ENCODE measurements around the gene CCDC92.
"Not testable (repeated sequence)": the region's sequence is repeated elsewhere in the genome, so short reads cannot be mapped to it uniquely, and the experiment has no call there.

CCDC92 gene

DNA sequence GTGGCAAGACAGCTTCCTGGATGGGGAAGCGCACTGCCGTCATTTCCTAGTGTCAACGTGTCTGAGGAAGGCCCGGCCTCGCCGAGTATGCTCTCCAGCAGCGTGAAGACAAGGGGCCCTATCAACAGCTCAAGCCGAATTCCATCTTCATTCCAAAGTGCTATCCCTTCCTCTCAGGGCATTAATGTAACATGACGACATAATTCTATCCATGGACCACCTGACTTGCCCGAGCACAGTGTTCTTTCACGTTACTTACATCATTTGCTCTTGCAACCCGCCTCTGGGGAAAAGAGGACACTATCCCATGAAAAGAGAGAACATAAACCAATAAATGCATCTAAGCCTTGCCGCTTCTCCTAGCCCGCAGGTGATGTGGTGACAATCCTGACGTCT, 22.9 kb downstream of the CCDC92 start:
- DNase-seq (ENCODE audit: low read depth in 3 of 3), result no peak

DNA sequence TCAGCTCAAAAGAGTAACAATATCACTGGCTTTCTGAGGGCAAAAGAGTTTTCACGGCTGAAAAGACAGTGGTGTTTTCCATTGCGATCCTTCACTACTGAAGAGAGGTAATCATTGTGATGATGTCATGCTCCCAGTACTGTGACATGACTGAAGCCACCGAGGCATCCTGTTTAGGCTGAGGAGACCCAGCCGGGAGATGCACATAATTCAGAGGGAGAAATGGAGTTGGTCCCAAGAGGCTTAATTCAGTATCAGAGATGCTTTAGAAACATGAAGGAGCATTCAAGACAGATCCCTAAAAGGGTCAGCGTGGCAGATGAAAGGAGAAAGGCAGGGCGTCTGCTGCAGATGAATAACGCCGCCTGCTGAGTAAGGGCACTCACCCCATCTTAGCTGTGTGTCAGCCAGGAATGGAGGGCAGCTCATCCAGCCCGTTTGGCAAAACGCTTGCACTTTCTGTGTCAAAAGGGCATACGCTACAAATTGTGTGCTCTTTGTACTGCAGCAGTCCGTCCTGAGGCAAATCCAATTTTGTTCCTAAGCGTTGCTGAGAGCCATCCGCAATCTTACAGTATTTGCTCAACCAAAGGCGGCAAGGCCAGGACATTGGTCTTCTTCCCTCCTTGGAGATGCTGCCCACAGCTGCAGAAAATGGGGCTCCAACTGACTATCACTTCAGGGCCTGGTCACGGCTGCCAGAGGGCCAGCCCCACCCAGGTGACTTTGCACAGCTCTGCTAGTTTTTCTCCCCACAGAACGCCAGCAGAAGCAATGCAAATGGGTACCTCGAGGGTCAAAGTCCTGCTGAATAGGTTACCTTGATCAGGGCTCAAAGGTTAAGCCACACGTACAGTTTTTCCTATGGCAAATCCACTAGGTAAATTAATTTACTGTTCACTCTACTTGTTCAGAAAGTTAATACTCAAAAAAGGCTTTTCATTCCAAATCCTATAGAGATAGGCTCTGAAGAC, 23.5 kb downstream of the CCDC92 start:
- no peak for DNase-seq (ENCODE audit: low read depth in 3 of 3)

DNA sequence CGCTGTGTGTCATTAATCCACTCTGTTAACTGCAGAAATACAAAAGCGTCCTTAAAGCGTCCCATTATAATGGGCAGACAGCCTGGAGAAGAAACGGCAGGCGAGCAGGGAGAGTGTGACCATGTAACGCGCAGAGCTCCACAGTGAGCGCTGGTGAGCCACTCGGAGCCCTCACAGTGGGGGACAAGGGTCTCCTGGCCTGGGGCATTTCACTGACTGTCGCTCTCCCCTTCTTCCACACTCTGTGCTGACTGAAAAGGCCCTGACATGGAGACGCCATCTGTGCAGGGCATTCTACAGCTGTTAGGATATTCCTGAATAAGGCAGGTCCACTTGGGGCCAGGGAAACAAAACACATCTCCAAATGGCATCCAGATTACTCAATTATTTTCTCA, 24.2 kb downstream of the CCDC92 start:
- DNase-seq (ENCODE audit: low read depth in 3 of 3), result no peak

DNA sequence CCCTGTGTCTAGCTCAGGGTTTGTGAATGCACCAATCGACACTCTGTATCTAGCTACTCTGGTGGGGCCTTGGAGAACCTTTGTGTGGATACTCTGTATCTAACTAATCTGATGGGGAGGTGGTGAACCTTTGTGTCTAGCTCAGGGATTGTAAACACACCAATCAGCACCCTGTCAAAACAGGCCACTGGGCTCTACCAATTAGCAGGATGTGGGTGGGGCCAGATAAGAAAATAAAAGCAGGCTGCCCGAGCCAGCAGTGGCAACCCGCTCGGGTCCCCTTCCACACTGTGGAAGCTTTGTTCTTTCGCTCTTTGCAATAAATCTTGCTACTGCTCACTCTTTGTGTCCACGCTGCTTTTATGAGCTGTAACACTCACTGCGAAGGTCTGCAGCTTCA, 25.1 kb downstream of the CCDC92 start:
- DNase-seq (ENCODE audit: low read depth in 3 of 3), result not testable (repeated sequence)

DNA sequence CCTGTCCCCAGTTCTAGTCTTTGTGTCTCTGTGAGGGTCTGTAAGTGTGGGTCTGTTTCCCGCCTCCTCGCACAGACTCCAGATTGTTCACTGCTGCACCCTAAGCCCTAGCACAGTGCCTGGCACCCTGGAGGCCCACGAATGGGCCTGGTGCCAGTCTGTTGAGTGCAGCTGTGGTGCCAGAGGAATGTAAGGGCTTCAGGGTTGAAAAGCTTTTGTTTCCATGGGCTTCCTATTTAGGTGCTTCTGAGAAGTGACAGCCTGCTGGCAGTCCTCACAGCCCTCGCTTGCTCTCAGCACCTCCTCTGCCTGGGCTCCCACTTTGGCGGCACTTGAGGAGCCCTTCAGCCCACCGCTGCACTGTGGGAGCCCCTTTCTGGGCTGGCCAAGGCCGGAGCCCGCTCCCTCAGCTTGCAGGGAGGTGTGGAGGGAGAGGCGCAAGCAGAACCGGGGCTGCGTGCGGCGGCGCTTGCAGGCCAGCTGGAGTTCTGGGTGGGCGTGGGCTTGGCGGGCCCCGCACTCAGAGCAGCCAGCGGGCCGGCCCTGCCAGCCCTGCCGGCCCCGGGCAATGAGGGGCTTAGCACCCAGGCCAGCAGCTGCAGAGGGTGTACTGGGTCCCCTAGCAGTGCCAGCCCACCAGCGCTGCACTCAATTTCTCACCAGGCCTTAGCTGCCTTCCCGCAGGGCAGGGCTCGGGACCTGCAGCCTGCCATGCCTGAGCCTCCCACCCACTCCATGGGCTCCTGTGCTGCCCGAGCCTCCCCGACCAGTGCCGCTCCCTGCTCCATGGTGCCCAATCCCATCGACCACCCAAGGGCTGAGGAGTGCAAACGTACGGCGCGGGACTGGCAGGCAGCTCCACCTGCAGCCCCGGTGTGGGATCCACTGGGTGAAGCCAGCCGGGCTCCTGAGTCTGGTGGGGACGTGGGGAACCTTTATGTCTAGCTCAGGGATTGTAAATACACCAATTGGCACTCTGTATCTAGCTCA, 25.8 kb downstream of the CCDC92 start:
- not testable (repeated sequence) for DNase-seq (ENCODE audit: low read depth in 3 of 3)

DNA sequence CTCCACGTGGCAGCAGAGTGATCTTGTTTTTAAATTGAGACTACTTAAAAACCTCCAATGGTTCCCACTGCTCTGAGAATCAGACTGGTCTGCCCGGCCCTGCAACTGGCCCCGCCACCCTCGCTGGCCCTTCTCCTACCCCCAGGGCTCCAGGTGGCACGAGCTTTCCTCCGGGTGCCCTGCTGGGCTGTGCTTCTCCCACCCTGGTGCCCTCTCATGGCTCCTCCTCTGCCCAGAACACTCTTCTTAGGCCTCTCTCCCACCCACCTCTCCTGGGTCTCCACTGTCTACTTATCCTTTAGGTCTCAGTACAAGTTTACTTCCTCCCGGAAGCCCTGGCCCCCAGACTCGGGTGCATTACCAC, 26.5 kb downstream of the CCDC92 start:
- DNase-seq (ENCODE audit: low read depth in 3 of 3), result no peak

DNA sequence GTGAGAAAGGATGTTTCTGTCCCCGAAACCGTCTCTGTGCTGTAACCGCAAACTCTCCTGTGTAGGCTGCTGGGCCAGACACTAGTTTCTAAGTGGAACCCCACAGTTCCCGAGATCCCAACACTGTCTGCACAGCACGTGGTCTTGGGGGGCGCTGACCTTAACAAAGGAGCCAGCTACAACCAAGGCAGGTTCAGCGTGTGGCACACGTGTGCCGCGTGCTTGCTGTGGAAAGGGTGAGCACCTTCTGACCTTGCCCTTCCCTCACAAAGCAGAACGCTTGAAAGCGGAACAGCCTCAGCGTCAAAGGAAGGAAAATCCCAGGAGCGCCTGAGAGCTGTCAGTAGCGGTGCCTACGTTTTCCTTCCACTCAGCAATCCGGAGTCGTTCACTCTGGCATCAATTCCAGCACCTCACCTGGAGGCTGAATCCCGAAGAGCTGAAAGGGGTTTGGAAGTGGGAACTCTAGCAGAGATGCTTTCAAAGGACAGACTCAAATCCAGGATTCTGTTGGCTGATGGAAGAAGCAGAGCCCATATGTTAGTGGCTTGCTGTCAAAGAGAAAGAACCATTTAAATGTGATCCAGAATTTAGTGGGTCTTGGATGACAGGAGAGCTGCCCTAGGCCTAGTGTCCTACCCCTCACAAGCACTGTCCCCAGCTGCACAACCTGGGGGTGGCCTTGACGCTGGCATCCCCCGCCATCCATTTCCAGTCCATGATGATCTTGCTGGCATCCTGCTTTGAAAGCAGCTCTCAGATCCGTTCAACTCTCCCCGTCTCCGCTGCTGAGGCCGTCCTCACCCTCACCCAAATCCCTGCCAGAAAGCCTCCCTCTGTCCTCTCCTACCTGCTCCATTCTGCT, 27.1 kb downstream of the CCDC92 start:
- DNase-seq (ENCODE audit: low read depth in 3 of 3), result no peak

DNA sequence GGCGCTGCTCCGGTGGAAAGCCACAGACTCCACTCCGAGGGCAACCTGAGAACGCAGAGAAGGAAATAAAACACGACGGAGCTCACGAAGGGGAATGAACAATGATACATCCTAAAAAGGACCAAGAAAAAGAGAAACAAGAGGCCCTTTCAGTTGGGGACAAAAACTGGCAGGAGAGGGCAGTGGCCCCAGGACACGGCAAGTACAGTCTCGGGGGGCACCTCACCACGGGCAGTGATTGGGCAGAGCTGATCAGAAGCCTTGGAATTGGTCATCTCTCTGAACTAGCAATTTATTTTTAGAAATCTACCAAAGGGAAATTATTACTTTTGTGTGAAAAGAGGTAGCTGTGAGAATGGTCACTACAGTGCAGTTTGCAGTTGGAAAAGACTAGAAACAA, 27.9 kb downstream of the CCDC92 start:
- no peak for DNase-seq (ENCODE audit: low read depth in 3 of 3)

DNA sequence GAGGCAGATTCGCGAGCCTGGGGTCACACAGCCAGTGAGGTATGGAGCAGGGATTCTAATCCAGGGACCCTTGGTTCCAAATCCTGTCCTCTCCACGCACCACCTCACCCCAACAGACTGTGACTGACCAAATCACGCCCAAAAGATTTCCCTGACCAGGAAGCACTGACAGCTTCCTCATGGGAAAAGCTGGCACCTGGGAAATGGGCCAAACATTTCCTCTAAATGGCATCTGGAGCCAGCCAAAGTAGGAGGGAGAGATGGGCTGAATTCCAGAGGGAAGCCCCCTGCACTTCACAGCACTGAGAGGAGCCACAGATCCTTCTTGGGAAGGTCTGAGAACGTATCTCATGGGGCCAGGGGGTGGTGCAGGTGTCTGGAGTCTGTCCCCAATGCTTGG, 28.8 kb downstream of the CCDC92 start:
- DNase-seq (ENCODE audit: low read depth in 3 of 3), result no peak

DNA sequence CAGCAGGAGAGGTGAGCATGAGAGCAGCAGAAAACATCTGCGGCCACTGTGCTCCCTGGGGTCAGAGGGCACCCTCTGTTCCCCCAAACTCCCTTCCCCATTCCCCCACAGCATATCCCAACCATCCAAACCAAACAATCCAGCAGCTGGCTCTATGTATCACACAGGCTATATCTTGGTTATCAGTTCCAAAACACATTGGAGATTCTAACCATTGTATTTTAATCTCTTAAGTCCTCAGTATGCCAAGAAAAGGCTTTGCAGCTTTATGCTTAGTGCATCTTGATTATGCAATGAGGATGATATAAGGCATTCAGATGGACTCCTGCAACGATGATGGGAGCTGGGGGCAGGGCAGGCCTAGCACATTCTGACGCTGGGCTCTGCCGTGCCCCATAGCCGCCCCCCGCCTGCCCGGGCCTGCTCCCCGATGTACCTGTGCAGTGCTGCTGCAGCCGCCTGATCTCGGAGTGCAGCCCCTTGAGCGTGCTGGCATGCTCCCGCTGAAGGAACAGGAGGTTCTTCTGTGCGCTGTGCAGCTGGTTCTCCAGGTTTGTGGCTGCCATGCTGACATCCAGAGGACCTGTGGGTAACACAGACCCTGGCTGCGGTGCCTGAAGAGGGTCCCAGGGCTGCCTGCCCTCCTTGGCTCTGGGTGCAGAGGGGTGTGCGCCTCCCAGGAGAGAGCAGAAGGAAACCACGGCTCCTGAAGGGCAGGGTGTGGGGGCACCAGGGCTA, 29.6 kb downstream of the CCDC92 start:
- DNase-seq (ENCODE audit: low read depth in 3 of 3), result no peak

DNA sequence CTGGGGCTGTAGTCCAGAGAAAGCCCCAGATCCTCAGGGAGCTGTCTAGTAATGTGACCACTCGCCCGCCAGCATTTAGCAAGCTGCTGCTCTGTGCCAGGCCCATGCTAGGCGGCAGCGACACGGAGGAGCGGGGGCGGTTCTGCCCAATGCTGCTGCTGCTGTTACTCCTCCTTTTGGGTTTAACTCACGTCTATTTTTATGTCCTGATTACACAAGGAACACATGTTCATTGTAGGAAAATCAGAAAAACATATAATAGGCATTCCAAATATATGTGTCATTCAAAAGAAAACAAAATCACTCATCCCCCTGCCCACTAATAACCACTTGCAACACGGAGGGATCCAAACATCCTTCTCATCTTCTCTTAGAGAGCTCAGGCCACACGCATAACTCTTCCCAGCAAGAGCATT, 30.4 kb downstream of the CCDC92 start:
- DNase-seq (ENCODE audit: low read depth in 3 of 3), result no peak

DNA sequence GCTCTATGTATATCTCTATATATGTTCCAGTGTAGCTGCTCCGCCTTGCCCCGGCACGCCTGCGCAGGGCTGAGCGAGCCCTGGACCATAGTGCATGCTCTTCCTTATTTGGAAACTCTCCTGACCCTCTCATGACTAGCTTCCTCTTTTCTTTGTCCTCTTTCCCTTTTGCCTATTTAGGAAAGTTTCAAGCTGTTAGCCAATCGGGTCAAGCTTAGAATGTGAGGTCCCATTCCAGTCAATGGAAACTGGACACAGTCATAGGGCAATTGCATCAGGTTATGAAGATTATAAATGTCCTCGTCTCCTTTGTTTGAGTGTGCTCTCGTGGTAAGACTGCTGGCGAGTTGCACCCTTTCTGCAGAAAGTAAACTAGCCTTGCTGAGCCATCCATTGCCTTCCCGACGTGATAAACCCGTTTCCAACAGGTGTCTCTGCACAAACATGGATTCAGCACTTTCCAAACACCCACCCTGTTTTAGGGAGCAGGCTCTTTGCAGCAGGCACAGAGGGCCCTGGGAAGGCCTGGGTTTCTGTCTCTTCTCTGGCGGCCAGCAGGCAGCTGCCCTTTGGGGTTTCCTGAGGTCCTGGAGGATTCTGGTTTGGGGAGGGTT, 30.9 kb downstream of the CCDC92 start:
- DNase-seq (ENCODE audit: low read depth in 3 of 3), result no peak

DNA sequence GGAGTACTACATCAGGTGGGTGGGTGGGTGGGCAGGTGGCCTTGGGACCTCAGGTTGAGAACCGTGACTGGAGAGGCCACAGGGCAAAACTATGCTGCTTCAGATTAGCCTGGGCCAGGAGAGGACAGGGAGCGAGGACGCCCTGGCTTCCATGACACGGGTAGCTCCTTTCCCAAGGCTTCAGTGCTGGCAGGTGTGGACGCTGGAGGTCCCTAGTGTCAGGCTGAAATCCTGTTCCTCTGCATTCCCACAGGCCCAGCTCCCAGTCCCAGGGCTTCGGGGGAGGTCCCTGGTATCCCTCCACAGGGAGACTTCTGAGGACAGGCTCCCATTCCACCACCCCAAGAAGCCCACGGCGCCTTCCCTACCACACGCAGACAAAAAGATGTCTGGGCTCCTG, 31.6 kb downstream of the CCDC92 start:
- DNase-seq (ENCODE audit: low read depth in 3 of 3), result no peak

DNA sequence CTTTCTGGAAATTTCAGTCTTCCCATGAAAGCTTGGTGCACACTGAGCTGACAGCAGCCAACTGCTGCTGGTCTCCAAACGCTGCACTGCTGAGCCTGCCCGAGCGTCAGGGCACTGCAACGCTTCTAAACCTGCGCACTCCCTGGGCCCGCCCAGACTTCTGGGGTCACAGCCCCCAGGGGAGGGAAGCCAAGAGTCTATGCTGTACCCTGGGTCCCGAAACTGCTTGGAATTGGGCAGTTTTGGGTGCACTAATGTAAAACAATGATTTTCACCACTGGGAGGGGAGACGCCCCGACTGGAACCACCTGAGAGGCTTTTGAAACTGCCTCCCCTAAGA, 32.0 kb downstream of the CCDC92 start:
- DNase-seq (ENCODE audit: low read depth in 3 of 3), result no peak

DNA sequence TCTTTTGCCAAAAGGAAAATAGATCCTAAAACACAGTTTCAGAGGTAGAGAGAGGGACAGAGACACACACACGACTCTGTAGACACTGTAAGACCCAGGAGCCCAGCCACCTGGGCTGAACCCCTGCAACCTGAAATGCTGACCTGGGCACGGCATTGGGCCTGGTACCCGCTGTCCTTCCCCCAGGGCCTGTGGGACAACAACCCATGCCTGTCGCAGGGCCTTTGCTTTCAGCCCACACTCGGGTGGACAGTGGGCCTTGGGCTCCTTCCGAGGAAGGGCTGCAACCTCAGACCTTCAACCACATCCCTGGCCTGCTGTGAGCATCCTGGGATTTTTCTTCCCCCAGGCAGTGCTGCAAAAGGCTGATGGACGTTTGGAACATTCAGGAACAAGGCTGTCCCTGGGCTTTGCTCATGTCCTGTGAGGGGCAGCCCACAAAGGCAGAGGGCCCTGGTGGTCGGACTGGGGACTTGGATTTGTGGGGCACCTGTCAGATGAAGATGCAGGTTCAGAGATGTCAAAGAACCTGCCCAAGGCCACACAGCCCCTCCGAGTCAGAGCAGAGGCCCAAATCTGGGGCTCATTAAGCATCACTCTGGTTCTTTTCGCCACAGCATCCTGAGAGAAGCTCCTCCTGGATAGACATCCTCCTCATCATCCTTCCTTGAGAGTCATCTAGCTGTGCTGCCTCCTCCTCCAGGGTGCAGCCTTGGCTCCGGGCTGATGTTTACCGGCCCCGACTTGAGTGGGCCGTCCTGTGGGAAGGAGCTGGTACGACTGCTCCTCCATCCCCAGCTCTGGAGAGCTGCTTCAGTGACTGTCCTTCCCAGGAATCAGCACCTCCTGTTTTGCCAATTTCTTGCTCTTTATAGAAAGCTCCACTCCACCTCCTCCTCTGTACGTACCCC, 32.7 kb downstream of the CCDC92 start:
- no peak for DNase-seq (ENCODE audit: low read depth in 3 of 3)

DNA sequence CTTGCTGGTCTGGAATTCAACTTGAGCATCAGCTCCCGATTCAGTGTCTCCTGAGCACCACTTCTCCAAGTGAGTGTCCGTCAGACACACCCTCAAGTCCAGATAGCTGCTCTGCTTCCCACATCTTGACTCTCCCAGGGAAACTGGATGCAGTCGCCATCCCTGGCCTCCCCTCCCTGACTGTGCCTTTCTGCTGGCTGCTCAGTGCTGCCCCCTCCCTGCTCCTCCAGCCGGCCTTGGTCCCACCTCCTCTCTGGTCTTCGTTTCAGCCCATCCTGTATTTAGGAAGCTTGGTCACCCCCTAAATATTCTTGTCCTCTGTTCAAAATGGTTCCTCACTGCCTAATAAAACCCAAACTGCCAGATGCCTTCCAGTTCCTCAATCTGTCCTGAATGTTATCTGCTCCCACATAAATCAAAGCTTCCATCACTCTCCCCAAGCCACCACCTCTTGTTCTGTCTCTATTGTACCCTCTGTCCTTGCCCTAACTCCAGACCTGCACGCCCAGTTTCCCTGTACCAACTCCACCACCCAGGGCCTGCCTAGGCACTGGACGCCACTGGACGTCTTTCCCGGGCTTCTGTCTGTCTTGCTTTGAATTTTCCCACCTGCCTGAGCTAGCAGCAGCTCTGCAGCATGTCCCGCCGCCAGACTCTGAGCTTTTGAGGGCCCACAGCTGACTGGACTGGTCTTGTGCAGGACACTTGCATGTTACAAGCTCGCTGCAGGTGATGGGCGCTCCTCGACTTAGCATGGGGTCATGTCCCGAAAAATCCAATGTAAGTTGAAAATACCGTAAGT, 33.8 kb downstream of the CCDC92 start:
- DNase-seq (ENCODE audit: low read depth in 3 of 3), result no peak

DNA sequence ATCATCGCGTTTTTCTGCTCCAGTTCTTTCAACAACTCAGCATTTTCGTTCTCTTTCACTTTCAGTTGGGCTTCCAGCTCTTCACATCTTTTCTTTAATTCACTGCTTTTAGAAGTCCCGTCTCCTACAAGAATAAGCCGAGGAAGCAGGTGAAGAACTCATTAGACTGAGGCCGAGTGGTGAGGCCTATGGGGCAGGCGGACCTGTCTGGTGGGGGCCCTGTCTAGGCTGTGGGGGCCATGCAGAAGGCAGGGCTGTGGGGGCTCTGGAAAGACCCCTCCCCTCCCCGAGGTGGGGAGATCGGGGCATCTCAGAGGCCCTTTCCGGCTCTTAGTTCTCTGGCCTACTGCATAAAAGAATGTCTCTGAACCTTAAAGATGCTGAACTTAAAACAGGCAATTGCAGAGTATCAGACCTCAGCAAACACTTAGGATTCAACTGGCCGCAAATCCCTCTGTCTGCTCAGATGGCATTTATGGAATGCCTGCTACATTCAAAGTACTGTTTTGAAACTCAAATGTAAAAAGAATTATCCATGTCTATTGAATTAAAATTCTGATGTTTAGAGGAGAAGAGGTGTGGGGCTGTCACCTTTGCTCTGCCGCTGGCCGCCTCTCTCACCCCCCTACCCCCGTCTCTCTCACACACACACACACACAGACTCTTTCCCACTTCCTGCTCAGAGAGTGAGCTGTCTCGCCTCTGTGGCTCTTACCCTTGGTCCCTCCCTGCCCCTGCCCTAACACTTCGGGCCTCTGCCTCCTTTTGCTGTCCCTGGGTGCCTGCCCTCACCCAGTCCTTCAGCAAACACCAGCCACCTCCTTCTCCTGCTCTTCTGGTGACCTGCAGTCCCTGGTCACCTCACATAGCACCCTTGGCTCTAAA, 34.7 kb downstream of the CCDC92 start:
- peak in 1 of 3 experiments; percentile 26 for DNase-seq (ENCODE audit: low read depth in 3 of 3)

Data from stimulated activated CD4-positive, alpha-beta T cell treated with anti-CD3 and anti-CD28 coated beads, TNF-alpha, amount 100 ng/mL, for 4 hours (primary cell).